Colonic mucosa (tissue), 2 donors: ENCODE measurements around the gene PHF20. TPM values are rescaled to one million over a fixed set of nuclear protein-coding genes. Genes with fewer than 3 reads are reported as not detected.

Experiments
- total RNA-seq, 2 donors: library from RNA; stranded (reverse); fragmentation: NEBNext Ultra II Directional in 1 of 2; extraction: Animal tissue kit (Norgen Biotek cat#: 25700) in 1 of 2; gene quantifications; one replicate each; pipeline ENCODE4 v1.2.1, GENCODE V29; 2021
- donor health status: DM: no; HTN: no; CAD: no.
- donor health status: DM: no; HTN: no; CAD: no.

PHF20 gene
- total RNA-seq, 2 donors from 2014 or later, result 25.5 to 27.0 TPM

Other genes with a start within 250 kb of the PHF20 start
- gene C20orf173, start 242.4 kb upstream of the PHF20 start, total RNA-seq, result not detected
- gene ERGIC3, start 229.9 kb upstream of the PHF20 start, total RNA-seq, result 100 to 1,000 TPM; 233 to 270 TPM
- 1 to 10 TPM; 5.7 to 8.6 TPM for gene SPAG4, start 156.2 kb upstream of the PHF20 start, total RNA-seq
- gene CPNE1, start 107.1 kb upstream of the PHF20 start, total RNA-seq, result 100 to 1,000 TPM; 137 to 152 TPM
- gene RBM12, start 107.1 kb upstream of the PHF20 start, total RNA-seq, result 10 to 100 TPM; 63.8 to 74.5 TPM
- gene NFS1, start 72.7 kb upstream of the PHF20 start, total RNA-seq, result 10 to 100 TPM; 42.0 to 45.1 TPM
- gene ROMO1, start 72.6 kb upstream of the PHF20 start, total RNA-seq, result 100 to 1,000 TPM; 189 to 268 TPM
- 100 to 1,000 TPM; 228 to 248 TPM for gene RBM39, start 29.8 kb upstream of the PHF20 start, total RNA-seq
- 100 to 1,000 TPM in 1 of 2 donors, 10 to 100 TPM in 1; 91.3 to 125 TPM for gene SCAND1, start 182.5 kb downstream of the PHF20 start, total RNA-seq
- 1 to 10 TPM; 3.3 to 4.7 TPM for gene CNBD2, start 196.6 kb downstream of the PHF20 start, total RNA-seq